CD8-positive, alpha-beta T cell (primary cell): ENCODE data around the gene AGL. TPM values are rescaled to one million over a fixed set of nuclear protein-coding genes. Genes with fewer than 3 reads are reported as not detected.

Source experiments
- total RNA-seq, 46 experiments: library from RNA in 2 of 46; stranded (reverse) in 2 of 46; gene quantifications; one replicate each; pipeline ENCODE4 v1.2.3 and lab custom pipeline; 2021 to 2026

AGL gene
- total RNA-seq, 2 experiments from 2014 or later: 7.6 to 8.4 TPM

Other genes starting within 250 kb of the AGL start
- gene PALMD, start 204.2 kb upstream of the AGL start, total RNA-seq: not detected
- under 1 TPM; 0.41 to 0.61 TPM for gene FRRS1, start 83.7 kb upstream of the AGL start, total RNA-seq
- gene SLC35A3, start 119.6 kb downstream of the AGL start, total RNA-seq: 10 to 100 TPM; 30.2 to 35.4 TPM